HCT116 (cell line): Measurements from ENCODE around the gene NLRP7. TPM values are rescaled to one million over a fixed set of nuclear protein-coding genes. Genes with fewer than 3 reads are reported as not detected.

ENCODE experiments used
- ATAC-seq: fragments of 200-7000 bp; cut with Tn5 transposase; 2 replicates; pipeline ENCODE4 v1.9.1; 2020; ENCODE audit warnings: mild to moderate bottlenecking, moderate library complexity
- BruUV-seq: library from RNA; stranded (reverse); fragments of 400-500 nt; replicated peaks from 2 replicates; lab custom pipeline; 2021; lab: Mats Ljungman, UMichigan
- CTCF ChIA-PET: fragments of 300-600 bp; sonication (Branson Sonifier 250); formaldehyde crosslinking; loops from one replicate; lab custom pipeline; 2021; ENCODE audit warnings: antibody characterized with exemption; lab: Charles Lee
- POLR2A ChIA-PET: fragments of 300-600, 350-600 bp; sonication (Branson Sonifier 250); formaldehyde crosslinking; loops from one replicate; lab custom pipeline; 2021; ENCODE audit warnings: antibody characterized with exemption; lab: Charles Lee
- RAD21 ChIA-PET, 2 experiments: fragments of 300-600 bp; sonication (Branson Sonifier 250); formaldehyde crosslinking; loops; one replicate each; lab custom pipeline; 2023; ENCODE audit warnings: low total read pairs in 2 of 2; ENCODE audit not compliant: uncharacterized antibody in 2 of 2, unreplicated experiment in 2 of 2, low non-redundant PET in 1 of 2; lab: Charles Lee
- DNase-seq: peaks from one replicate; pipeline ENCODE4 v3.0.0-alpha.2; 2010; ENCODE audit warnings: low read depth, low spot score
- H2AFZ ChIP-seq: fragments of 200-600 bp; shearing (Covaris generic), sonication (generic); 2 replicates; pipeline ENCODE4 v1.6.1; 2017; ENCODE audit warnings: low read depth, mixed run types, mixed read lengths, antibody characterized with exemption, low read length; ENCODE audit not compliant: poor library complexity, severe bottlenecking
- H3K27ac ChIP-seq: 2 replicates; pipeline ENCODE4 v1.5.1; 2012; ENCODE audit warnings: low read depth, low read length
- H3K27me3 ChIP-seq: fragments of 200-600 bp; sonication (generic); 2 replicates; pipeline ENCODE4 v1.6.1; 2016; ENCODE audit warnings: mixed run types, low read length, mixed read lengths; ENCODE audit not compliant: insufficient read depth
- H3K36me3 ChIP-seq, 2 experiments: fragments of 200-500 bp in 1 of 2; fragments of 200-600 bp in 1 of 2; sonication (Bioruptor generic) in 1 of 2; sonication (generic) in 1 of 2; 2 replicates each; pipeline versions ENCODE4 v1.5.1 to v1.6.1; 2014 to 2016; ENCODE audit warnings: low read length in 2 of 2, inconsistent platforms in 1 of 2, mixed read lengths in 1 of 2, mixed run types in 1 of 2; ENCODE audit not compliant: insufficient read depth in 2 of 2, control insufficient read depth in 1 of 2
- H3K4me1 ChIP-seq, 2 experiments: fragments of 200-600 bp in 1 of 2; sonication (generic) in 1 of 2; 2 replicates each; pipeline versions ENCODE4 v1.5.1 to v1.6.1; 2012 to 2017; ENCODE audit warnings: low read length in 2 of 2, inconsistent platforms in 1 of 2, mild to moderate bottlenecking in 1 of 2, mixed read lengths in 1 of 2, mixed run types in 1 of 2, moderate library complexity in 1 of 2; ENCODE audit not compliant: insufficient read depth in 2 of 2, control insufficient read depth in 1 of 2
- H3K4me2 ChIP-seq: fragments of 200-600 bp; sonication (generic); 2 replicates; pipeline ENCODE4 v1.6.1; 2017; ENCODE audit warnings: mixed run types, low read length, mixed read lengths
- H3K4me3 ChIP-seq, 2 experiments: fragments of 200-600 bp in 1 of 2; sonication (generic) in 1 of 2; replicated peaks in 1 of 2; 2 replicates each; pipeline ENCODE4 v1.5.1; 2011 to 2016; ENCODE audit warnings: low read length in 2 of 2, control low read depth in 1 of 2, low read depth in 1 of 2, mild to moderate bottlenecking in 1 of 2, mixed read lengths in 1 of 2, mixed run types in 1 of 2
- H3K79me2 ChIP-seq: fragments of 200-600 bp; sonication (generic); 2 replicates; pipeline ENCODE4 v1.6.1; 2017; ENCODE audit warnings: mild to moderate bottlenecking, mixed run types, low read length, moderate library complexity, mixed read lengths; ENCODE audit not compliant: insufficient read depth
- H3K9ac ChIP-seq: fragments of 200-600 bp; sonication (generic); 2 replicates; pipeline ENCODE4 v1.6.1; 2016; ENCODE audit warnings: low read length, mixed read lengths
- H3K9me2 ChIP-seq: fragments of 200-600 bp; sonication (generic), shearing (Covaris generic); 2 replicates; pipeline ENCODE4 v1.6.1; 2017; ENCODE audit warnings: mixed run types, mild to moderate bottlenecking, moderate library complexity; ENCODE audit not compliant: insufficient read depth
- H3K9me3 ChIP-seq, 2 experiments: fragments of 200-500 bp in 1 of 2; fragments of 200-600 bp in 1 of 2; sonication (Bioruptor generic) in 1 of 2; sonication (generic) in 1 of 2; 2 replicates each; pipeline ENCODE4 v1.6.1; 2014 to 2017; ENCODE audit warnings: low read length in 2 of 2, mixed read lengths in 2 of 2, inconsistent platforms in 1 of 2, low read depth in 1 of 2, mild to moderate bottlenecking in 1 of 2, mixed run types in 1 of 2, moderate library complexity in 1 of 2; ENCODE audit not compliant: control insufficient read depth in 1 of 2, insufficient read depth in 1 of 2
- H4K20me1 ChIP-seq: fragments of 200-600 bp; sonication (generic), shearing (Covaris generic); 2 replicates; pipeline ENCODE4 v1.6.1; 2017; ENCODE audit warnings: mixed run types, mild to moderate bottlenecking, moderate library complexity; ENCODE audit not compliant: insufficient read depth
- CBX3 ChIP-seq: IDR thresholded peaks from 2 replicates; pipeline ENCODE4 v1.6.1; 2012; ENCODE audit warnings: low read depth
- CEBPB ChIP-seq: IDR thresholded peaks from 2 replicates; pipeline ENCODE4 v1.6.1; 2012; ENCODE audit warnings: low read depth
- ELF1 ChIP-seq: IDR thresholded peaks from 2 replicates; pipeline ENCODE4 v1.6.1; 2012; ENCODE audit warnings: low read depth, borderline replicate concordance
- EZH2phosphoT487 ChIP-seq: fragments of 200-600 bp; IDR thresholded peaks from 2 replicates; pipeline ENCODE4 v1.6.1; 2018; ENCODE audit warnings: antibody characterized with exemption, borderline replicate concordance
- JUND ChIP-seq: IDR thresholded peaks from 2 replicates; pipeline ENCODE4 v1.6.1; 2012
- POLR2A ChIP-seq: IDR thresholded peaks from 2 replicates; pipeline ENCODE4 v1.7.0; 2011; ENCODE audit warnings: borderline replicate concordance; ENCODE audit not compliant: insufficient read depth, insufficient read length; ENCODE audit errors: extremely low read depth
- SP1 ChIP-seq: IDR thresholded peaks from 2 replicates; pipeline ENCODE4 v1.6.1; 2012; ENCODE audit warnings: low read depth
- SRF ChIP-seq: IDR thresholded peaks from 2 replicates; pipeline ENCODE4 v1.6.1; 2012; ENCODE audit warnings: low read depth
- YY1 ChIP-seq: IDR thresholded peaks from 2 replicates; pipeline ENCODE4 v1.6.1; 2011; ENCODE audit warnings: low read length, low read depth, moderate library complexity, mild to moderate bottlenecking; ENCODE audit not compliant: insufficient replicate concordance; ENCODE audit errors: extremely low read depth
- ZFX ChIP-seq: fragments of 450-650 bp; IDR thresholded peaks from 2 replicates; pipeline ENCODE4 v1.6.1; 2017
- ZNF274 ChIP-seq: fragments of 200-500 bp; sonication (Bioruptor generic); IDR thresholded peaks from 2 replicates; pipeline ENCODE4 v1.6.1; 2014; ENCODE audit warnings: mild to moderate bottlenecking, low read depth, low read length, inconsistent platforms
- intact Hi-C: fragments of 100-400 bp; cut with micrococcal nuclease; formaldehyde crosslinking; loops from 2 replicates; pipeline ENCODE4 v1.10.0; 2022
- total RNA-seq: library from RNA; stranded (reverse); gene quantifications from one replicate; pipeline ENCODE4 v1.2.1, GENCODE V29; 2021; ENCODE audit not compliant: unreplicated experiment
- TF ChIP-seq, protein P1 (sequence below): IDR thresholded peaks from 2 replicates; pipeline ENCODE4 v1.6.1; 2012; ENCODE audit warnings: low read depth
- TF ChIP-seq, protein P2 (sequence below): IDR thresholded peaks from 2 replicates; pipeline ENCODE4 v1.6.1; 2012
- TF ChIP-seq, protein P3 (sequence below): IDR thresholded peaks from 2 replicates; pipeline ENCODE4 v1.6.1; 2011; ENCODE audit warnings: mild to moderate bottlenecking, low read length, moderate library complexity; ENCODE audit not compliant: insufficient replicate concordance; ENCODE audit errors: extremely low read depth
- TF ChIP-seq, protein P4 (sequence below): IDR thresholded peaks from 2 replicates; pipeline ENCODE4 v1.6.1; 2012
- TF ChIP-seq, protein P5 (sequence below), 3 experiments: fragments of 200-600 bp in 1 of 3; sonication (generic) in 1 of 3; IDR thresholded peaks in 2 of 3; conservative IDR thresholded peaks in 1 of 3; 2 replicates each; pipeline ENCODE4 v1.5.1; 2012 to 2017; ENCODE audit warnings: low read depth in 2 of 3, low read length in 2 of 3, antibody characterized with exemption in 1 of 3, borderline replicate concordance in 1 of 3, control low read depth in 1 of 3, mild to moderate bottlenecking in 1 of 3, mixed read lengths in 1 of 3, mixed run types in 1 of 3, moderate library complexity in 1 of 3; ENCODE audit not compliant: insufficient read depth in 1 of 3

Gene NLRP7
- total RNA-seq, 1 experiment from 2014 or later: not detected

DNA sequence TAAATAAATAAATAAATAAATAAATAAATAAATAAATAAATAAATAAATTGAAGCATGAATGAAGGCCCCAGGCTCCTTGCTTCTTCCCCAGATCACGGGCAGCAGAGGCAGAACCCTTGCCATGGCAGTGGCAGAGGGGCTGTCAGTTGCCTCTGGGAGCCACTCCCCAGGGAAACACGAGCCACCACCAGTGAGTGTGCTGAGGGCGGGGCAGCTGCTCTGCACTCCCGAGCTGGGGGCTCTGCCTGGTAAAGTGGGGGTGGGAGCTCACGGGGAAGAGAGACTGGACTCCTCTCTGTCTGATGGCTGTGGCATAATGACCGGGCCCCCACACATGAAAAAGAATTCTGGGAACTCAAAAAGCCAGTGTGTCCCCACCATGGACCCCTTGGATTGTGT lies 65.4 kb downstream of the NLRP7 start (continued):
- TF ChIP-seq, protein P1, sequence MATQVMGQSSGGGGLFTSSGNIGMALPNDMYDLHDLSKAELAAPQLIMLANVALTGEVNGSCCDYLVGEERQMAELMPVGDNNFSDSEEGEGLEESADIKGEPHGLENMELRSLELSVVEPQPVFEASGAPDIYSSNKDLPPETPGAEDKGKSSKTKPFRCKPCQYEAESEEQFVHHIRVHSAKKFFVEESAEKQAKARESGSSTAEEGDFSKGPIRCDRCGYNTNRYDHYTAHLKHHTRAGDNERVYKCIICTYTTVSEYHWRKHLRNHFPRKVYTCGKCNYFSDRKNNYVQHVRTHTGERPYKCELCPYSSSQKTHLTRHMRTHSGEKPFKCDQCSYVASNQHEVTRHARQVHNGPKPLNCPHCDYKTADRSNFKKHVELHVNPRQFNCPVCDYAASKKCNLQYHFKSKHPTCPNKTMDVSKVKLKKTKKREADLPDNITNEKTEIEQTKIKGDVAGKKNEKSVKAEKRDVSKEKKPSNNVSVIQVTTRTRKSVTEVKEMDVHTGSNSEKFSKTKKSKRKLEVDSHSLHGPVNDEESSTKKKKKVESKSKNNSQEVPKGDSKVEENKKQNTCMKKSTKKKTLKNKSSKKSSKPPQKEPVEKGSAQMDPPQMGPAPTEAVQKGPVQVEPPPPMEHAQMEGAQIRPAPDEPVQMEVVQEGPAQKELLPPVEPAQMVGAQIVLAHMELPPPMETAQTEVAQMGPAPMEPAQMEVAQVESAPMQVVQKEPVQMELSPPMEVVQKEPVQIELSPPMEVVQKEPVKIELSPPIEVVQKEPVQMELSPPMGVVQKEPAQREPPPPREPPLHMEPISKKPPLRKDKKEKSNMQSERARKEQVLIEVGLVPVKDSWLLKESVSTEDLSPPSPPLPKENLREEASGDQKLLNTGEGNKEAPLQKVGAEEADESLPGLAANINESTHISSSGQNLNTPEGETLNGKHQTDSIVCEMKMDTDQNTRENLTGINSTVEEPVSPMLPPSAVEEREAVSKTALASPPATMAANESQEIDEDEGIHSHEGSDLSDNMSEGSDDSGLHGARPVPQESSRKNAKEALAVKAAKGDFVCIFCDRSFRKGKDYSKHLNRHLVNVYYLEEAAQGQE: no peak
- TF ChIP-seq ELF1 (no peak), SP1 (no peak), ZNF274 (no peak), CBX3 (no peak), JUND (no peak), EZH2phosphoT487 (no peak), SRF (no peak), ZFX (no peak)
- TF ChIP-seq, protein P2, sequence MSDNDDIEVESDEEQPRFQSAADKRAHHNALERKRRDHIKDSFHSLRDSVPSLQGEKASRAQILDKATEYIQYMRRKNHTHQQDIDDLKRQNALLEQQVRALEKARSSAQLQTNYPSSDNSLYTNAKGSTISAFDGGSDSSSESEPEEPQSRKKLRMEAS: no peak
- TF ChIP-seq, protein P3, sequence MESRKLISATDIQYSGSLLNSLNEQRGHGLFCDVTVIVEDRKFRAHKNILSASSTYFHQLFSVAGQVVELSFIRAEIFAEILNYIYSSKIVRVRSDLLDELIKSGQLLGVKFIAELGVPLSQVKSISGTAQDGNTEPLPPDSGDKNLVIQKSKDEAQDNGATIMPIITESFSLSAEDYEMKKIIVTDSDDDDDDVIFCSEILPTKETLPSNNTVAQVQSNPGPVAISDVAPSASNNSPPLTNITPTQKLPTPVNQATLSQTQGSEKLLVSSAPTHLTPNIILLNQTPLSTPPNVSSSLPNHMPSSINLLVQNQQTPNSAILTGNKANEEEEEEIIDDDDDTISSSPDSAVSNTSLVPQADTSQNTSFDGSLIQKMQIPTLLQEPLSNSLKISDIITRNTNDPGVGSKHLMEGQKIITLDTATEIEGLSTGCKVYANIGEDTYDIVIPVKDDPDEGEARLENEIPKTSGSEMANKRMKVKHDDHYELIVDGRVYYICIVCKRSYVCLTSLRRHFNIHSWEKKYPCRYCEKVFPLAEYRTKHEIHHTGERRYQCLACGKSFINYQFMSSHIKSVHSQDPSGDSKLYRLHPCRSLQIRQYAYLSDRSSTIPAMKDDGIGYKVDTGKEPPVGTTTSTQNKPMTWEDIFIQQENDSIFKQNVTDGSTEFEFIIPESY: no peak

DNA sequence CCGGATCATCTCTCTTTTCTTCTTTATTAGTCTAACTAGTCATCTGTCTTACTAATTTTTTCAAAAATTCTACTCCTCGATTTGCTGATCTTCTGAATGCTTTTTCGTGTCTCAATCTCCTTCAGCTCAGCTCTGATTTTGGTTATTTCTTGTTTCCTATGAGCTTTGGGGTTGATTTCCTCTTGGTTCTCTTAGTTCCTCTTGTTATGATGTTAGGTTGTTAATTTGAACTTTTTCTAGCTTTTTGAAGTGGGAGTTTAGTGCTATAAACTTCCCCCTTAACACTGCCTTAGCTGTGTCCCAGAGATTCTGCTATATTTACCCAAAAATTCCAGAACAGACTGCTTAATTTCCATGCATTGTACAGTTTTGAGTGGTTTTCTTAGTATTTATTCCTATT lies 69.9 kb downstream of the NLRP7 start:
- H3K9me2 ChIP-seq: no peaks in the 10 kb centered on the region
- H3K4me3 ChIP-seq: no peak overlapping the region
- H2AFZ ChIP-seq: no peak overlapping the region
- ChIA-PET RAD21 (no interaction called here), POLR2A (no interaction called here), CTCF (no interaction called here)
- no TSS peak for BruUV-seq
- H3K27ac ChIP-seq: no peak overlapping the region
- H3K4me2 ChIP-seq: no peak overlapping the region
- no peak for ATAC-seq
- H3K79me2 ChIP-seq: no peaks in the 10 kb centered on the region
- no peak overlapping the region for H3K9ac ChIP-seq
- no peaks in the 10 kb centered on the region for H4K20me1 ChIP-seq
- no peaks in the 10 kb centered on the region for H3K9me3 ChIP-seq
- no peaks in the 10 kb centered on the region for H3K36me3 ChIP-seq
- H3K4me1 ChIP-seq: no peaks in the 10 kb centered on the region
- no peak for DNase-seq
- intact Hi-C loops: no loop called here
- peaks cover 14% of the 10 kb centered on the region; the same call in 1 of the 2 replicates for H3K27me3 ChIP-seq
- TF ChIP-seq SP1 (no peak), CEBPB (no peak), JUND (no peak), YY1 (no peak), POLR2A (no peak), ELF1 (no peak), ZFX (no peak), SRF (no peak)
- TF ChIP-seq, protein P4, sequence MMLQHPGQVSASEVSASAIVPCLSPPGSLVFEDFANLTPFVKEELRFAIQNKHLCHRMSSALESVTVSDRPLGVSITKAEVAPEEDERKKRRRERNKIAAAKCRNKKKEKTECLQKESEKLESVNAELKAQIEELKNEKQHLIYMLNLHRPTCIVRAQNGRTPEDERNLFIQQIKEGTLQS: no peak
- TF ChIP-seq, protein P3: no peak
- TF ChIP-seq, protein P5, sequence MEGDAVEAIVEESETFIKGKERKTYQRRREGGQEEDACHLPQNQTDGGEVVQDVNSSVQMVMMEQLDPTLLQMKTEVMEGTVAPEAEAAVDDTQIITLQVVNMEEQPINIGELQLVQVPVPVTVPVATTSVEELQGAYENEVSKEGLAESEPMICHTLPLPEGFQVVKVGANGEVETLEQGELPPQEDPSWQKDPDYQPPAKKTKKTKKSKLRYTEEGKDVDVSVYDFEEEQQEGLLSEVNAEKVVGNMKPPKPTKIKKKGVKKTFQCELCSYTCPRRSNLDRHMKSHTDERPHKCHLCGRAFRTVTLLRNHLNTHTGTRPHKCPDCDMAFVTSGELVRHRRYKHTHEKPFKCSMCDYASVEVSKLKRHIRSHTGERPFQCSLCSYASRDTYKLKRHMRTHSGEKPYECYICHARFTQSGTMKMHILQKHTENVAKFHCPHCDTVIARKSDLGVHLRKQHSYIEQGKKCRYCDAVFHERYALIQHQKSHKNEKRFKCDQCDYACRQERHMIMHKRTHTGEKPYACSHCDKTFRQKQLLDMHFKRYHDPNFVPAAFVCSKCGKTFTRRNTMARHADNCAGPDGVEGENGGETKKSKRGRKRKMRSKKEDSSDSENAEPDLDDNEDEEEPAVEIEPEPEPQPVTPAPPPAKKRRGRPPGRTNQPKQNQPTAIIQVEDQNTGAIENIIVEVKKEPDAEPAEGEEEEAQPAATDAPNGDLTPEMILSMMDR (IDR thresholded peaks at IDR 0.05 in 2 of 3, conservative IDR thresholded peaks at IDR 0.05 in 1 of 3; ENCODE audit: borderline replicate concordance in 1 of 3, insufficient read depth in 1 of 3, low read depth in 2 of 3, low read length in 2 of 3): no peak
